Transverse colon (tissue), 4 donors: ENCODE data around the gene GNPAT. TPM values are rescaled to one million over a fixed set of nuclear protein-coding genes. Genes with fewer than 3 reads are reported as not detected.
A peak's percentile ranks its signal among the peaks of the same experiment; 100 is the strongest.

Experiments
- DNase-seq: peaks from one replicate; pipeline ENCODE4 v3.0.0-alpha.2; 2019
- H3K27ac ChIP-seq, 4 donors: fragments of 200-600 bp; sonication (generic); 2 replicates each; pipeline ENCODE4 v1.5.1; 2016 to 2018; ENCODE audit warnings: inconsistent platforms in 4 of 4
- H3K27me3 ChIP-seq: fragments of 200-600 bp; sonication (generic); 2 replicates; pipeline ENCODE4 v1.5.1; 2017; ENCODE audit warnings: inconsistent platforms
- H3K36me3 ChIP-seq, 4 donors: fragments of 200-600 bp; sonication (generic); 2 replicates each; pipeline ENCODE4 v1.5.1; 2017 to 2019; ENCODE audit warnings: inconsistent platforms in 4 of 4
- H3K4me1 ChIP-seq, 4 donors: fragments of 200-600 bp; sonication (generic); 2 replicates each; pipeline ENCODE4 v1.5.1; 2017 to 2020; ENCODE audit warnings: inconsistent platforms in 4 of 4
- H3K4me3 ChIP-seq, 4 donors: fragments of 200-600 bp; sonication (generic); 1 replicate in 1 of 4; 2 replicates in 3 of 4; pipeline versions ENCODE4 v1.5.1 to v1.6.1; 2017 to 2019; ENCODE audit warnings: inconsistent platforms in 4 of 4
- H3K9me3 ChIP-seq, 2 donors: fragments of 200-600 bp; sonication (generic); 2 replicates each; pipeline ENCODE4 v1.5.1; 2017 to 2019; ENCODE audit warnings: inconsistent platforms in 2 of 2
- EP300 ChIP-seq: sonication (generic); formaldehyde crosslinking; IDR thresholded peaks from one replicate; pipeline ENCODE4 v1.6.1; 2017; ENCODE audit warnings: antibody characterized with exemption, low read depth
- POLR2A ChIP-seq: fragments of 450-650 bp; IDR thresholded peaks from one replicate; pipeline ENCODE4 v1.6.1; 2016; ENCODE audit warnings: antibody characterized with exemption, mild to moderate bottlenecking, moderate library complexity
- POLR2AphosphoS5 ChIP-seq, 3 donors: sonication (generic); formaldehyde crosslinking; IDR thresholded peaks; one replicate each; pipeline ENCODE4 v1.6.1; 2016; ENCODE audit warnings: antibody characterized with exemption in 3 of 3
- WGBS, 2 donors: methylation state at CpG; one replicate each; pipeline ENCODE4 v1.1.5; 2018; ENCODE audit warnings: low coverage in 1 of 2; 5-methylcytosine and 5-hydroxymethylcytosine counted together
- in situ Hi-C, 4 donors: fragments of 200-750 bp; cut with MboI; loops; one replicate each; pipeline versions ENCODE4 v1.15.0 to v1.15.1; 2017; ENCODE audit warnings: low sequenced_read_pairs in 3 of 4, low pct_ligation_motif_present in 1 of 4, low pct_unique_long_range_greater_than_20kb in 1 of 4
- intact Hi-C: fragments of 100-400 bp; cut with DNase I; formaldehyde crosslinking; loops from one replicate; pipeline ENCODE4 v1.15.1; 2023; ENCODE audit warnings: low total_unique reads
- total RNA-seq, 4 donors: library from RNA; depleted of rRNA; stranded (reverse); fragments of >200 nt; gene quantifications; one replicate each; pipeline ENCODE4 v1.1.0, GENCODE V29; 2016
- TF ChIP-seq, protein P1 (sequence below), 5 experiments: fragments of 200-600 bp in 3 of 5; fragments of 450-650 bp in 2 of 5; sonication (generic) in 3 of 5; IDR thresholded peaks; 1 replicate in 2 of 5; 2 replicates in 3 of 5; pipeline ENCODE4 v1.5.1; 2016 to 2017; ENCODE audit warnings: antibody characterized with exemption in 5 of 5, inconsistent platforms in 3 of 5, mild to moderate bottlenecking in 2 of 5, moderate library complexity in 1 of 5

The GNPAT gene
- total RNA-seq, 4 donors from 2014 or later: 19.5 to 123 (median 36.8) TPM

DNA sequence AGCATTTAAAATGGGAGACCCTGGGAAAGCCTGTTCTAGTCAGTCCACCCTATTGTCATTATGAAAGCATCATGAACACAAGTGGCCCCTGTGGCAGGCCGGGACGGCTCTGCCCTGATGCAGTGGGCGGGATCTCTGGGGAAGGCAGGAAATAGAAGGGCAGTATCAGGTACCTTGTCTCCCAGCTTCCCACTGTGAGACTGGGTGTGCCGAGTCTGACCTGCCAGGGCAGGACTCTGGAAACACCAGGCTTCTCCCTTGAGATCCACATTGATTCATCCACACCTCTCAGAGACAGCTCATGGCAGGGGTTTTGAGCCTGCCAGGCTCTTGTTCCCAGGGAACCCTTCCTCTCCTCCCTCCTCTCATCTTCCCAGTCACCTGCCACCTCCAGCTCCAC lies 24.5 kb upstream of the GNPAT start:
- no peaks in the 10 kb centered on the region for H3K27me3 ChIP-seq
- in situ Hi-C loops (loop anchor here (10.0 to 25.0 kb wide), 3 partner anchors 292 to 429 kb away; no protein-coding TSS in a partner anchor), intact Hi-C loops (no loop called here)
- no peaks in the 10 kb centered on the region for H3K9me3 ChIP-seq
- peak; percentile 62 for DNase-seq
- no peak overlapping the region for H3K4me3 ChIP-seq
- no peaks in the 10 kb centered on the region for H3K36me3 ChIP-seq
- TF ChIP-seq POLR2A: no peak
- no peak for TF ChIP-seq EP300
- TF ChIP-seq POLR2AphosphoS5 (IDR thresholded peaks at IDR 0.05): no peak
- TF ChIP-seq, protein P1, sequence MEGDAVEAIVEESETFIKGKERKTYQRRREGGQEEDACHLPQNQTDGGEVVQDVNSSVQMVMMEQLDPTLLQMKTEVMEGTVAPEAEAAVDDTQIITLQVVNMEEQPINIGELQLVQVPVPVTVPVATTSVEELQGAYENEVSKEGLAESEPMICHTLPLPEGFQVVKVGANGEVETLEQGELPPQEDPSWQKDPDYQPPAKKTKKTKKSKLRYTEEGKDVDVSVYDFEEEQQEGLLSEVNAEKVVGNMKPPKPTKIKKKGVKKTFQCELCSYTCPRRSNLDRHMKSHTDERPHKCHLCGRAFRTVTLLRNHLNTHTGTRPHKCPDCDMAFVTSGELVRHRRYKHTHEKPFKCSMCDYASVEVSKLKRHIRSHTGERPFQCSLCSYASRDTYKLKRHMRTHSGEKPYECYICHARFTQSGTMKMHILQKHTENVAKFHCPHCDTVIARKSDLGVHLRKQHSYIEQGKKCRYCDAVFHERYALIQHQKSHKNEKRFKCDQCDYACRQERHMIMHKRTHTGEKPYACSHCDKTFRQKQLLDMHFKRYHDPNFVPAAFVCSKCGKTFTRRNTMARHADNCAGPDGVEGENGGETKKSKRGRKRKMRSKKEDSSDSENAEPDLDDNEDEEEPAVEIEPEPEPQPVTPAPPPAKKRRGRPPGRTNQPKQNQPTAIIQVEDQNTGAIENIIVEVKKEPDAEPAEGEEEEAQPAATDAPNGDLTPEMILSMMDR (IDR thresholded peaks at IDR 0.05): no peak
- WGBS, 2 donors: 16% methylated on average over 4 of the region's 4 CpGs; no CpG with 5 or more reads in 1 of the 2 donors
- peaks cover 0 to 12% (median 6%) of the 10 kb centered on the region in 4 donors for H3K4me1 ChIP-seq
- H3K27ac ChIP-seq: no peak overlapping the region

DNA sequence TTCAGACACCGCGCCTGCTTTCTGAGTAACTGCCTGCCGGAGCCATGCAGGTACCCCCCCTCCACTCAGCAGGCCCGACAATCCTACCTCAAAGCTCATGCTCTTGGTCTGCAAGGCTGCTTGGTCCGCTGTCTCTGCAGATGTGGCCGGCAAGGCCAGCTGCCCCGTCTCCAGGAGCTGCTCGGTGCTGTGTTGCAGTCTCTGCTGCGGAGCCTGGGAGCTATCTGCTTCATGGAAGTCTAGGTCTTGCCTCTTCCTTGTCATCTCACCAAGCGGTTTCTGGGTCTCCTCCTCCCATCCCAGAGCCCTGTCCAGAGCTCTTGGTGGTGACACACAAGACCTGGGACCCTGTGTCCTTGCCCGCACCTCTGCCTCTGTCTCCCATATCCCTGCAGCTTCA lies 24.0 kb upstream of the GNPAT start:
- no peaks in the 10 kb centered on the region for H3K9me3 ChIP-seq
- H3K36me3 ChIP-seq: no peaks in the 10 kb centered on the region
- no peak overlapping the region for H3K4me3 ChIP-seq
- whole genome bisulfite sequencing, 2 donors: 89% methylated on average over 11 of the region's 11 CpGs; no CpG with 5 or more reads in 1 of the 2 donors
- no peak for DNase-seq
- H3K27me3 ChIP-seq: no peaks in the 10 kb centered on the region
- intact Hi-C loops (no loop called here), in situ Hi-C loops (loop anchor here (10.0 to 25.0 kb wide), 3 partner anchors 292 to 430 kb away; no protein-coding TSS in a partner anchor)
- TF ChIP-seq EP300: no peak
- TF ChIP-seq POLR2AphosphoS5 (IDR thresholded peaks at IDR 0.05): no peak
- TF ChIP-seq POLR2A: no peak
- TF ChIP-seq, protein P1 (IDR thresholded peaks at IDR 0.05): no peak
- H3K4me1 ChIP-seq: peaks cover 0 to 7% (median 3%) of the 10 kb centered on the region in 4 donors
- no peak overlapping the region for H3K27ac ChIP-seq

DNA sequence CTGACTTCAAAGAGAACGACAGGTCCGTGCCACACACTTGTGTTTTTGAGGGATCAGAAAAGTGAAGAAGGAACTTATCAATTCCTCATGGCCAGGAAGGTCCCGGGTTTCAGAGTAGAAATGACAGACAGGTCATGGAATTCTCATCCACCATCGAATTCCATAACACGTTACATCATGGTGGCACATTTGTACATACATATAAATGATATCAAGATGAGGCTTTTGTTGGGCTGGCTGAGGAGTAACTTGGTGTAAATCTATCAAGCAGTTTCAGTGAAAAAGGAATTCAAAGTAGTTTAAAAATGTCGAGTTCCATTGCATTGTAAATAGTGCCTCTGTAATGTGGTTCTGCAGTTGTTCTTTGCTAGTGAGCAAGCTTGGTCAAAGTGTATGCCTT lies 22.9 kb upstream of the GNPAT start:
- TF ChIP-seq, protein P1 (IDR thresholded peaks at IDR 0.05): no peak
- TF ChIP-seq EP300: no peak
- TF ChIP-seq POLR2AphosphoS5 (IDR thresholded peaks at IDR 0.05): no peak
- TF ChIP-seq POLR2A: no peak
- no peak overlapping the region for H3K4me3 ChIP-seq
- H3K4me1 ChIP-seq: peaks cover 0 to 6% (median 0%) of the 10 kb centered on the region in 4 donors
- intact Hi-C loops: no loop called here
- H3K36me3 ChIP-seq: no peaks in the 10 kb centered on the region
- H3K27me3 ChIP-seq: no peaks in the 10 kb centered on the region
- no peak overlapping the region for H3K27ac ChIP-seq
- no peaks in the 10 kb centered on the region for H3K9me3 ChIP-seq
- DNase-seq: no peak
- in situ Hi-C loops: loop anchor here (10.0 to 25.0 kb wide), 3 partner anchors 293 to 431 kb away; no protein-coding TSS in a partner anchor
- 79 to 81% methylated on average over 3 to 6 of the region's 6 CpGs for WGBS, 2 donors

DNA sequence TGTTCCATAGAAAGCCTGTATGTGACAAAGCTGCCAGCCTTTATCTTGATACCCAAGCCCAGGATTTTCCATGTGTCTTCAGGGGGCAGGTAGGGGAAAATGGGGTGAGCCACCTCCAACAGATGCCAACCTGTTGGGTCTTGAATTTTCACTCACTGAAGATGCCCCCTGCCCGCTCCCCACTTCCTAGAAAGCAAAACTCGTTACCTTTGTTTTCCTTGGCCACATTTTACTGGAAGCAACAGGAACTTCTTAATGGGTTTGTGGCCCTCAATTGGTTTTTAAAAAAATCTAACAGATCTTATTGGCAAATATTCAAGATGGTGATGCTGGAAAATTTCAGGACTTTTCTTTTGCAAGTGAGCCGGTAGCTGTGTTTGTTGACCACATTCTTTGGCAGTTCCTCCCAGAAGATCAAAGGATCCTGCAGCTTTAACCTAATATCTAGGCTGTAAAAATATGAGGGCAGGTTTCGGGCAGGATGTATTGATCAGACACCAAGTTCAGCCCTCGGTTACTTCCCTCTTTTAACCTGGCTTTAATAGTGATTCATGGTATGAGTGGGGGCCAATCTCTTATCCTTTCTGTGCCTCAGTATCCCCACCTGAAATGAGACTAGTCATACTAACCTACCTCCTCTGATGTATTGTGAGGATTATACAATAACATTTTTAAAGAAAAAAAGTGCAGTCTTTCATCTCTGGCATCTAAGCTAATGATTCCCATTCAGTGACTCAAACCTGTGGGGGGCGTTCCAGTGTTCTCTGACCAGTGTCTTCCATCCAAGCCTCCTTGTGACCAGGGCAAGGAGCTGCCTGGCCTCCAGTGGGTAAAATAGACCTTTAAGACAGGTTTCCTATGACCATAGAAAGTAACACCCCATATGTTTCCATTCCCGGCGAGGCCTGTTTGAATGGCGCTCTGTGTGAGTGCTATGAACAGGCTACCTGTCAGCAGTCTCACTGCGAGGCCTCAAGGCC lies 21.3 kb upstream of the GNPAT start:
- Histone ChIP-seq H3K27ac (no peak overlapping the region), H3K4me3 (no peak overlapping the region), H3K36me3 (peaks cover 0 to 12% (median 2%) of the 10 kb centered on the region in 4 donors), H3K27me3 (no peaks in the 10 kb centered on the region), H3K9me3 (no peaks in the 10 kb centered on the region), H3K4me1 (peaks cover 0 to 6% (median 0%) of the 10 kb centered on the region in 4 donors)
- in situ Hi-C loops: loop anchor here (10.0 to 25.0 kb wide), 3 partner anchors 295 to 432 kb away; no protein-coding TSS in a partner anchor
- intact Hi-C loops: no loop called here
- DNase-seq: no peak
- WGBS, 2 donors: 28 to 74% methylated on average over 3 to 10 of the region's 10 CpGs
- TF ChIP-seq EP300 (no peak), POLR2AphosphoS5 (IDR thresholded peaks at IDR 0.05) (no peak), POLR2A (no peak)
- TF ChIP-seq, protein P1 (IDR thresholded peaks at IDR 0.05): no peak
